Measurements from ENCODE around the gene GAP43. TPM values are rescaled to one million over a fixed set of nuclear protein-coding genes. Genes with fewer than 3 reads are reported as not detected.

The GAP43 gene, protein sequence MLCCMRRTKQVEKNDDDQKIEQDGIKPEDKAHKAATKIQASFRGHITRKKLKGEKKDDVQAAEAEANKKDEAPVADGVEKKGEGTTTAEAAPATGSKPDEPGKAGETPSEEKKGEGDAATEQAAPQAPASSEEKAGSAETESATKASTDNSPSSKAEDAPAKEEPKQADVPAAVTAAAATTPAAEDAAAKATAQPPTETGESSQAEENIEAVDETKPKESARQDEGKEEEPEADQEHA
- 1.9 and 4.9 TPM in 2 replicates for total RNA-seq

GRCh38 chr3:115623044-115623868 lies at the start of gene GAP43:
Gene GAP43 (plus strand): TSS chr3:115623510. CDS start chr3:115623690, 180 bp downstream.

